IMR-90 (cell line): ENCODE results near the gene ASS1. TPM values are rescaled to one million over a fixed set of nuclear protein-coding genes. Genes with fewer than 3 reads are reported as not detected.

ENCODE experiments used
- ATAC-seq: fragments of 200-7000 bp; cut with Tn5 transposase; 2 replicates; pipeline ENCODE4 v1.9.1; 2020; ENCODE audit warnings: low read depth, mild to moderate bottlenecking, moderate library complexity
- BruUV-seq: library from RNA; stranded (reverse); fragments of 400-500 nt; replicated peaks from 2 replicates; lab custom pipeline; 2021; lab: Mats Ljungman, UMichigan
- CTCF ChIA-PET: fragments of 300-600 bp; formaldehyde crosslinking; extraction: SDS; loops from one replicate; lab custom pipeline; 2021; ENCODE audit warnings: antibody characterized with exemption; lab: Yijun Ruan, JAX
- POLR2A ChIA-PET: fragments of 300-600 bp; sonication (Branson Sonifier 250); formaldehyde crosslinking; loops from one replicate; lab custom pipeline; 2022; ENCODE audit warnings: antibody characterized with exemption; ENCODE audit not compliant: unreplicated experiment; lab: Charles Lee
- DNase-seq: peaks from one replicate; pipeline ENCODE4 v3.0.0; 2013
- H2AFZ ChIP-seq: replicated peaks from 2 replicates; pipeline ENCODE3; 2013; ENCODE audit warnings: low read length, mild to moderate bottlenecking; ENCODE audit not compliant: poor library complexity
- H2AK5ac ChIP-seq: 2 replicates; pipeline ENCODE4 v1.6.1; 2013; ENCODE audit warnings: low read depth, low read length, inconsistent platforms
- H2AK9ac ChIP-seq: replicated peaks from 2 replicates; pipeline ENCODE3; 2013; ENCODE audit warnings: mild to moderate bottlenecking, low read depth, low read length, moderate library complexity; ENCODE audit not compliant: poor library complexity
- H2BK120ac ChIP-seq: 2 replicates; pipeline ENCODE4 v1.6.1; 2013; ENCODE audit warnings: low read depth, low read length, inconsistent platforms
- H2BK15ac ChIP-seq: 3 replicates; pipeline ENCODE4 v1.6.1; 2013; ENCODE audit warnings: low read depth, low read length, inconsistent platforms
- H2BK20ac ChIP-seq: 2 replicates; pipeline ENCODE4 v1.6.1; 2013; ENCODE audit warnings: low read depth, mild to moderate bottlenecking, inconsistent platforms, low read length, moderate library complexity
- H2BK5ac ChIP-seq: 2 replicates; pipeline ENCODE4 v1.6.1; 2013; ENCODE audit warnings: mild to moderate bottlenecking, low read depth, low read length, inconsistent platforms; ENCODE audit not compliant: poor library complexity, severe bottlenecking
- H3K14ac ChIP-seq: replicated peaks from 2 replicates; pipeline ENCODE4 v1.6.1; 2013; ENCODE audit warnings: low read depth, low read length, inconsistent platforms
- H3K18ac ChIP-seq: 2 replicates; pipeline ENCODE4 v1.6.1; 2013; ENCODE audit warnings: low read depth, low read length, control low read depth
- H3K23ac ChIP-seq: 2 replicates; pipeline ENCODE4 v1.6.1; 2013; ENCODE audit warnings: low read depth, low read length, inconsistent platforms
- H3K27ac ChIP-seq: 2 replicates; pipeline ENCODE4 v1.5.1; 2013; ENCODE audit warnings: mild to moderate bottlenecking, control low read depth, low read length; ENCODE audit not compliant: insufficient read depth
- H3K27me3 ChIP-seq: 2 replicates; pipeline ENCODE4 v1.6.1; 2013; ENCODE audit warnings: low read length; ENCODE audit not compliant: control insufficient read depth, insufficient read depth
- H3K36me3 ChIP-seq: 2 replicates; pipeline ENCODE4 v1.6.1; 2013; ENCODE audit warnings: low read length, mixed read lengths; ENCODE audit not compliant: control insufficient read depth, insufficient read depth
- H3K4ac ChIP-seq: 2 replicates; pipeline ENCODE4 v1.6.1; 2013; ENCODE audit warnings: low read depth, low read length, inconsistent platforms
- H3K4me1 ChIP-seq: 2 replicates; pipeline ENCODE4 v1.6.1; 2013; ENCODE audit warnings: low read length, mixed read lengths; ENCODE audit not compliant: control insufficient read depth, insufficient read depth
- H3K4me2 ChIP-seq: 2 replicates; pipeline ENCODE4 v1.6.1; 2013; ENCODE audit warnings: low read depth, mild to moderate bottlenecking, control low read depth, low read length, moderate library complexity
- H3K4me3 ChIP-seq: 2 replicates; pipeline ENCODE4 v1.5.1; 2013; ENCODE audit warnings: low read depth, mild to moderate bottlenecking, control low read depth, low read length, moderate library complexity; ENCODE audit not compliant: insufficient read depth
- H3K56ac ChIP-seq: 2 replicates; pipeline ENCODE4 v1.6.1; 2013; ENCODE audit warnings: low read length, inconsistent platforms; ENCODE audit not compliant: insufficient read depth; ENCODE audit errors: extremely low read depth
- H3K79me1 ChIP-seq, 2 experiments: 2 replicates each; pipeline ENCODE4 v1.6.1; 2013; ENCODE audit warnings: low read length in 2 of 2, inconsistent platforms in 1 of 2, low read depth in 1 of 2
- H3K9ac ChIP-seq: 2 replicates; pipeline ENCODE4 v1.6.1; 2013; ENCODE audit warnings: low read depth, low read length, control low read depth
- H3K9me1 ChIP-seq: 2 replicates; pipeline ENCODE4 v1.6.1; 2013; ENCODE audit warnings: low read length, inconsistent platforms; ENCODE audit not compliant: insufficient read depth
- H3K9me3 ChIP-seq: 2 replicates; pipeline ENCODE4 v1.6.1; 2013; ENCODE audit warnings: low read length; ENCODE audit not compliant: control insufficient read depth, insufficient read depth
- H4K20me1 ChIP-seq: 2 replicates; pipeline ENCODE4 v1.6.1; 2013; ENCODE audit warnings: low read length, inconsistent platforms; ENCODE audit not compliant: insufficient read depth
- H4K5ac ChIP-seq: 2 replicates; pipeline ENCODE4 v1.6.1; 2013; ENCODE audit warnings: mild to moderate bottlenecking, low read depth, low read length, control low read depth
- H4K8ac ChIP-seq, 2 experiments: 2 replicates each; pipeline ENCODE4 v1.6.1; 2013; ENCODE audit warnings: low read depth in 2 of 2, low read length in 2 of 2, control low read depth in 1 of 2, inconsistent platforms in 1 of 2
- H4K91ac ChIP-seq: 2 replicates; pipeline ENCODE4 v1.6.1; 2013; ENCODE audit warnings: low read depth, low read length, inconsistent platforms; ENCODE audit not compliant: insufficient read depth
- CEBPB ChIP-seq: IDR thresholded peaks from 2 replicates; pipeline ENCODE4 v1.6.1; 2012; ENCODE audit warnings: low read depth, low read length, improper control_type of control experiment
- MAZ ChIP-seq: IDR thresholded peaks from 2 replicates; pipeline ENCODE4 v1.6.1; 2012; ENCODE audit warnings: low read depth, mild to moderate bottlenecking, low read length, improper control_type of control experiment, moderate library complexity, borderline replicate concordance
- USF2 ChIP-seq: fragments of 150-350 bp; IDR thresholded peaks from 2 replicates; pipeline ENCODE4 v1.6.1; 2017; ENCODE audit warnings: mild to moderate bottlenecking, antibody characterized with exemption, low read length, low read depth
- WGBS, 2 experiments: methylation state at CpG; one replicate each; pipeline versions ENCODE4 v1.1.5 to v1.1.7; 2013; ENCODE audit warnings: missing lambda C conversion rate in 2 of 2; ENCODE audit not compliant: insufficient read length in 1 of 2; ENCODE audit errors: extremely low coverage in 2 of 2; 5-methylcytosine and 5-hydroxymethylcytosine counted together
- dilution Hi-C: fragments of 300-500 bp; cut with HindIII; formaldehyde crosslinking; loops from one replicate; pipeline ENCODE4 v1.14.3; 2018; ENCODE audit warnings: low sequenced_read_pairs; ENCODE audit not compliant: unreplicated experiment
- in situ Hi-C: fragments of 300-500 bp; cut with MboI; formaldehyde crosslinking; loops from 3 replicates; pipeline ENCODE4 v1.14.3; 2019; ENCODE audit warnings: low sequenced_read_pairs, inconsistent platforms, mixed read lengths
- intact Hi-C: fragments of 100-400 bp; cut with micrococcal nuclease; formaldehyde crosslinking; loops from 2 replicates; pipeline ENCODE4 v1.10.0; 2022
- polyA plus RNA-seq, 3 experiments: library from polyadenylated mRNA; depleted of rRNA; stranded (reverse); fragments of >200 nt; gene quantifications; 2 replicates each; pipeline ENCODE4 v1.2.3, GENCODE V29; 2012; ENCODE audit warnings: low replicate concordance in 1 of 3
- total RNA-seq: library from RNA; depleted of rRNA; stranded (reverse); fragments of >200 nt; gene quantifications from 2 replicates; pipeline ENCODE4 v1.2.3, GENCODE V29; 2012

Gene ASS1
- total and polyA plus RNA-seq, 2 of the 4 experiments (the other 2 are of a cell fraction), result 39.6 to 41.9 TPM

- H3K79me1 ChIP-seq, result no peaks in the 10 kb centered on the region
- H2AK9ac ChIP-seq, result peak overlapping the region; percentile 89
- TF ChIP-seq CEBPB (no peak), USF2 (no peak), MAZ (no peak)
- peak overlapping the region; percentile 69 for H3K4me2 ChIP-seq
- ChIA-PET POLR2A (no interaction called here), CTCF (no interaction called here)
- no TSS peak for BruUV-seq
- dilution Hi-C loops, result no loop called here
- no peak overlapping the region for H3K9ac ChIP-seq
- no peak overlapping the region for H3K18ac ChIP-seq
- no peak overlapping the region for H2AK5ac ChIP-seq
- H4K91ac ChIP-seq, result no peak overlapping the region
- H3K23ac ChIP-seq, result no peak overlapping the region
- intact Hi-C loops, result no loop called here
- peak overlapping the region; percentile 13 for H3K4me3 ChIP-seq
- H2BK20ac ChIP-seq, result no peak overlapping the region
- peaks cover 73% of the 10 kb centered on the region for H3K27me3 ChIP-seq
- no peak overlapping the region for H3K27ac ChIP-seq
- no peak overlapping the region for H3K14ac ChIP-seq
- in situ Hi-C loops, result no loop called here
- no peak overlapping the region for H2BK5ac ChIP-seq
- no peaks in the 10 kb centered on the region for H4K20me1 ChIP-seq
- H3K9me3 ChIP-seq, result no peaks in the 10 kb centered on the region
- peak overlapping the region; percentile 81 for H2AFZ ChIP-seq
- ATAC-seq (peak; percentile 76), DNase-seq (peak; percentile 60)
- H2BK15ac ChIP-seq, result no peak overlapping the region
- H3K4ac ChIP-seq, result no peak overlapping the region
- H4K5ac ChIP-seq, result no peak overlapping the region
- H3K9me1 ChIP-seq, result no peaks in the 10 kb centered on the region
- no peaks in the 10 kb centered on the region for H3K36me3 ChIP-seq
- WGBS, 2 experiments, result 0% methylated on average over 3 of the region's 28 CpGs; no CpG with 5 or more reads in 1 of the 2 experiments
- H3K56ac ChIP-seq, result no peak overlapping the region
- no peaks in the 10 kb centered on the region; the same call in 1 of the 2 replicates for H3K4me1 ChIP-seq
- H4K8ac ChIP-seq, result no peak overlapping the region
- H2BK120ac ChIP-seq, result no peak overlapping the region
Observed at GRCh38 chr9:130535818-130536521, 91.2 kb downstream of the ASS1 start.
